Mammary epithelial cell (primary cell): ENCODE data around the gene ARHGEF12.

Experiments used
- CTCF ChIP-seq, 2 donors: IDR thresholded peaks in 1 of 2; conservative IDR thresholded peaks in 1 of 2; 2 replicates each; pipeline ENCODE4 v1.5.1; 2011 to 2012; ENCODE audit warnings: inconsistent platforms in 2 of 2, low read length in 2 of 2, mild to moderate bottlenecking in 2 of 2, control low read depth in 1 of 2, low read depth in 1 of 2; ENCODE audit not compliant: insufficient read depth in 1 of 2; ENCODE audit errors: extremely low read depth in 1 of 2
- EZH2 ChIP-seq: IDR thresholded peaks from 2 replicates; pipeline ENCODE4 v1.6.1; 2012; ENCODE audit warnings: low read length, inconsistent platforms, borderline replicate concordance

GRCh38 chr11:120512739-120513435 lies 176.7 kb downstream of the ARHGEF12 start:
- TF ChIP-seq CTCF (conservative IDR thresholded peaks at IDR 0.05 in 1 of 2, IDR thresholded peaks at IDR 0.05 in 1 of 2; ENCODE audit: extremely low read depth in 1 of 2, insufficient read depth in 1 of 2, low read depth in 1 of 2, low read length in 2 of 2) (peak in 1 of 2 donors; percentile 29), EZH2 (no peak)
